ENCODE measurements around the gene WDR90.

The WDR90 gene

GRCh38 chr16:692356-693108, 43.4 kb downstream of the WDR90 start:
- Histone ChIP-seq H3K9ac (ENCODE audit: low read depth, low read length, poor library complexity, severe bottlenecking) (no peak overlapping the region), H3K27me3 (ENCODE audit: insufficient read depth, low read length, poor library complexity, severe bottlenecking) (no peaks in the 10 kb centered on the region)

GRCh38 chr16:693364-693763, 44.2 kb downstream of the WDR90 start:
- Histone ChIP-seq H3K9me2 (replicated peaks; ENCODE audit: low read depth, low read length) (no peaks in the 10 kb centered on the region), H3K4me3 (ENCODE audit: low read length, poor library complexity, severe bottlenecking) (no peak overlapping the region), H3F3A (ENCODE audit: low read depth) (no peaks in the 10 kb centered on the region), H3K9me3 (ENCODE audit: insufficient read depth, low read depth, low read length) (no peaks in the 10 kb centered on the region), H3K79me2 (ENCODE audit: insufficient read depth, low read length) (peaks cover 8% of the 10 kb centered on the region), H2AFZ (ENCODE audit: low read length) (no peak overlapping the region), H3K4me1 (ENCODE audit: insufficient read depth, low read length, poor library complexity, severe bottlenecking) (peaks cover 9% of the 10 kb centered on the region), H3K36me3 (ENCODE audit: insufficient read depth, low read length) (no peaks in the 10 kb centered on the region), H3K4me2 (ENCODE audit: low read depth, low read length, poor library complexity, severe bottlenecking) (no peak overlapping the region), H3K27me3 (ENCODE audit: insufficient read depth, low read length, poor library complexity, severe bottlenecking) (no peaks in the 10 kb centered on the region), H4K20me1 (ENCODE audit: insufficient read depth, low read length, poor library complexity, severe bottlenecking) (no peaks in the 10 kb centered on the region), H3K9ac (ENCODE audit: low read depth, low read length, poor library complexity, severe bottlenecking) (no peak overlapping the region)
- TF ChIP-seq, protein P1, sequence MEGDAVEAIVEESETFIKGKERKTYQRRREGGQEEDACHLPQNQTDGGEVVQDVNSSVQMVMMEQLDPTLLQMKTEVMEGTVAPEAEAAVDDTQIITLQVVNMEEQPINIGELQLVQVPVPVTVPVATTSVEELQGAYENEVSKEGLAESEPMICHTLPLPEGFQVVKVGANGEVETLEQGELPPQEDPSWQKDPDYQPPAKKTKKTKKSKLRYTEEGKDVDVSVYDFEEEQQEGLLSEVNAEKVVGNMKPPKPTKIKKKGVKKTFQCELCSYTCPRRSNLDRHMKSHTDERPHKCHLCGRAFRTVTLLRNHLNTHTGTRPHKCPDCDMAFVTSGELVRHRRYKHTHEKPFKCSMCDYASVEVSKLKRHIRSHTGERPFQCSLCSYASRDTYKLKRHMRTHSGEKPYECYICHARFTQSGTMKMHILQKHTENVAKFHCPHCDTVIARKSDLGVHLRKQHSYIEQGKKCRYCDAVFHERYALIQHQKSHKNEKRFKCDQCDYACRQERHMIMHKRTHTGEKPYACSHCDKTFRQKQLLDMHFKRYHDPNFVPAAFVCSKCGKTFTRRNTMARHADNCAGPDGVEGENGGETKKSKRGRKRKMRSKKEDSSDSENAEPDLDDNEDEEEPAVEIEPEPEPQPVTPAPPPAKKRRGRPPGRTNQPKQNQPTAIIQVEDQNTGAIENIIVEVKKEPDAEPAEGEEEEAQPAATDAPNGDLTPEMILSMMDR (conservative IDR thresholded peaks at IDR 0.05; ENCODE audit: low read length): no peak
- no peak for TF ChIP-seq EZH2phosphoT487 (IDR thresholded peaks at IDR 0.05; ENCODE audit: borderline replicate concordance)

More at GRCh38 chr16:692356-693108, 43.4 kb downstream of the WDR90 start:
- no peak overlapping the region for H2AFZ ChIP-seq (ENCODE audit: low read length)
- H4K20me1 ChIP-seq (ENCODE audit: insufficient read depth, low read length, poor library complexity, severe bottlenecking): no peaks in the 10 kb centered on the region
- no peaks in the 10 kb centered on the region for H3K9me2 ChIP-seq (replicated peaks; ENCODE audit: low read depth, low read length)
- H3K36me3 ChIP-seq (ENCODE audit: insufficient read depth, low read length): no peaks in the 10 kb centered on the region
- no peaks in the 10 kb centered on the region for H3K9me3 ChIP-seq (ENCODE audit: insufficient read depth, low read depth, low read length)
- no peaks in the 10 kb centered on the region for H3F3A ChIP-seq (ENCODE audit: low read depth)
- no peak overlapping the region for H3K4me2 ChIP-seq (ENCODE audit: low read depth, low read length, poor library complexity, severe bottlenecking)
- peaks cover 8% of the 10 kb centered on the region for H3K79me2 ChIP-seq (ENCODE audit: insufficient read depth, low read length)
- peaks cover 9% of the 10 kb centered on the region for H3K4me1 ChIP-seq (ENCODE audit: insufficient read depth, low read length, poor library complexity, severe bottlenecking)
- TF ChIP-seq, protein P1 (conservative IDR thresholded peaks at IDR 0.05; ENCODE audit: low read length): no peak
- TF ChIP-seq EZH2phosphoT487 (IDR thresholded peaks at IDR 0.05; ENCODE audit: borderline replicate concordance): no peak
- H3K4me3 ChIP-seq (ENCODE audit: low read length, poor library complexity, severe bottlenecking): no peak overlapping the region

GRCh38 chr16:693766-694165, 44.6 kb downstream of the WDR90 start:
- Histone ChIP-seq H3K79me2 (ENCODE audit: insufficient read depth, low read length) (peaks cover 8% of the 10 kb centered on the region), H4K20me1 (ENCODE audit: insufficient read depth, low read length, poor library complexity, severe bottlenecking) (no peaks in the 10 kb centered on the region), H3K4me1 (ENCODE audit: insufficient read depth, low read length, poor library complexity, severe bottlenecking) (peaks cover 9% of the 10 kb centered on the region), H3K27me3 (ENCODE audit: insufficient read depth, low read length, poor library complexity, severe bottlenecking) (no peaks in the 10 kb centered on the region), H3K36me3 (ENCODE audit: insufficient read depth, low read length) (no peaks in the 10 kb centered on the region), H3K4me2 (ENCODE audit: low read depth, low read length, poor library complexity, severe bottlenecking) (no peak overlapping the region), H2AFZ (ENCODE audit: low read length) (no peak overlapping the region), H3K9me3 (ENCODE audit: insufficient read depth, low read depth, low read length) (no peaks in the 10 kb centered on the region), H3F3A (ENCODE audit: low read depth) (no peaks in the 10 kb centered on the region), H3K9ac (ENCODE audit: low read depth, low read length, poor library complexity, severe bottlenecking) (no peak overlapping the region), H3K4me3 (ENCODE audit: low read length, poor library complexity, severe bottlenecking) (no peak overlapping the region), H3K9me2 (replicated peaks; ENCODE audit: low read depth, low read length) (no peaks in the 10 kb centered on the region)
- TF ChIP-seq, protein P1 (conservative IDR thresholded peaks at IDR 0.05; ENCODE audit: low read length): no peak
- TF ChIP-seq EZH2phosphoT487 (IDR thresholded peaks at IDR 0.05; ENCODE audit: borderline replicate concordance): no peak
